ENCODE results near the gene LAGE3. TPM values are rescaled to one million over a fixed set of nuclear protein-coding genes. Genes with fewer than 3 reads are reported as not detected.

Gene LAGE3
- total and polyA plus RNA-seq, 2 of the 13 experiments (the other 11 are each of a cell fraction or from before 2014, with no cell fraction given), result 7.6 to 12.7 TPM

GRCh38 chrX:154516656-154517100 is 37.6 kb upstream of the LAGE3 start (continued):
- TF ChIP-seq AHDC1 (CRISPR knock-in tag; IDR thresholded peaks at IDR 0.05; ENCODE audit: borderline replicate concordance) (0 out of 2 replicates have a peak, but pooled peaks have one; percentile 23), ZZZ3 (CRISPR knock-in tag; IDR thresholded peaks at IDR 0.05; ENCODE audit: borderline replicate concordance) (no peak), MXI1 (IDR thresholded peaks at IDR 0.05; ENCODE audit: borderline replicate concordance, low read depth, low read length) (no peak), SALL2 (CRISPR knock-in tag; IDR thresholded peaks at IDR 0.05) (no peak), ZNF30 (CRISPR knock-in tag; IDR thresholded peaks at IDR 0.05) (no peak), AFF4 (CRISPR knock-in tag; IDR thresholded peaks at IDR 0.05) (no peak)
